ENCODE data around the gene ZNF76. TPM values are rescaled to one million over a fixed set of nuclear protein-coding genes. Genes with fewer than 3 reads are reported as not detected.
A peak's percentile ranks its signal among the peaks of the same experiment; 100 is the strongest.

The ZNF76 gene
- total and polyA plus RNA-seq, 2 of the 13 experiments (the other 11 are each of a cell fraction or from before 2014, with no cell fraction given), result 13.2 to 26.4 TPM

DNA sequence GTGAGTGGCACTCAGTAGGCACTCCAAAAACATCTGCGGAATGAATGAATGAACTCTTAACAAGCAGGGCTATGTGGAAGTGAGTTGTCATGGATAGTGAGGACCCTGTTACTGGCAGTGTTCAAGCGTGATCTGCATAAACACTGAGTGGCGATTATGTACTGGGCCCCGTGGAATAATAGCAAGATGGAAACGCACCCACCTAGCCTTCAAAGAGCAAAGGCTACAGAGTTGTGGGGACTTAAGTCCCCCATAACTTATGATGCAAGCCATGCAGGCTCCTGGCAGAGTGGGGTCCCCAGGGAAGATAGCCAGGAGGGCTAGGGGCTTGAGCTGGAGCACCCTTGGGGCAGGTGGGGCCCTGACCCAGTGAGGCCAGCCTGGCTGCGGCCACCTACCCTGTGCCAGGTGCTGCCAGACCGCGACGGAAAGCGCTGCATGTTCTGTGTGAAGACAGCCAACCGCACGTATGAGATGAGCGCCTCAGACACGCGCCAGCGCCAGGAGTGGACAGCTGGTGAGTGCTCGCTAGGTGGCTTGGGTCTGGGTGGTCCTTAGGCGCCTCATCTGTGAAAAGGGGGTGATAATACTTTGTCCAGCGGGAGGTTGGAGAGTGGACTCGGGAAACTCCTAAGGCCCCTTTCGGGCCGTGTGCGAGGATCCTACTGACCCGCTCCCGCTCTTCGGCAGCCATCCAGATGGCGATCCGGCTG, 58.1 kb downstream of the ZNF76 start (continued):
- no peak for TF ChIP-seq ZNF383 (CRISPR knock-in tag; IDR thresholded peaks at IDR 0.05; ENCODE audit: borderline replicate concordance)
- no peak for TF ChIP-seq KLF9 (CRISPR knock-in tag; IDR thresholded peaks at IDR 0.05; ENCODE audit: low read depth)
- TF ChIP-seq ZNF235 (CRISPR knock-in tag; IDR thresholded peaks at IDR 0.05; ENCODE audit: borderline replicate concordance), result peak; percentile 80; the same call in 1 of the 2 replicates
- TF ChIP-seq ZNF3 (CRISPR knock-in tag; IDR thresholded peaks at IDR 0.05), result no peak
- no peak; the same call in 1 of the 2 replicates for TF ChIP-seq KDM5B (CRISPR knock-in tag; IDR thresholded peaks at IDR 0.05; ENCODE audit: borderline replicate concordance)
- no peak for TF ChIP-seq ZMYM2 (CRISPR knock-in tag; IDR thresholded peaks at IDR 0.05)
- no peak for TF ChIP-seq ZNF747 (CRISPR knock-in tag; IDR thresholded peaks at IDR 0.05; ENCODE audit: borderline replicate concordance)
- TF ChIP-seq NR2F6 (IDR thresholded peaks at IDR 0.05), result no peak
- TF ChIP-seq NR2F6 (CRISPR knock-in tag; IDR thresholded peaks at IDR 0.05), result no peak
- TF ChIP-seq, protein P1, sequence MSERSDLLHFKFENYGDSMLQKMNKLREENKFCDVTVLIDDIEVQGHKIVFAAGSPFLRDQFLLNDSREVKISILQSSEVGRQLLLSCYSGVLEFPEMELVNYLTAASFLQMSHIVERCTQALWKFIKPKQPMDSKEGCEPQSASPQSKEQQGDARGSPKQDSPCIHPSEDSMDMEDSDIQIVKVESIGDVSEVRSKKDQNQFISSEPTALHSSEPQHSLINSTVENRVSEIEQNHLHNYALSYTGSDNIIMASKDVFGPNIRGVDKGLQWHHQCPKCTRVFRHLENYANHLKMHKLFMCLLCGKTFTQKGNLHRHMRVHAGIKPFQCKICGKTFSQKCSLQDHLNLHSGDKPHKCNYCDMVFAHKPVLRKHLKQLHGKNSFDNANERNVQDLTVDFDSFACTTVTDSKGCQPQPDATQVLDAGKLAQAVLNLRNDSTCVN (CRISPR knock-in tag; IDR thresholded peaks at IDR 0.05; ENCODE audit: borderline replicate concordance), result no peak
- TF ChIP-seq ZNF788 (CRISPR knock-in tag; IDR thresholded peaks at IDR 0.05; ENCODE audit: borderline replicate concordance), result peak; percentile 0; the same call in 1 of the 2 replicates
- no peak; the same call in 1 of the 2 replicates for TF ChIP-seq ZNF598 (CRISPR knock-in tag; IDR thresholded peaks at IDR 0.05; ENCODE audit: borderline replicate concordance)
- no peak for TF ChIP-seq ZNF674 (CRISPR knock-in tag; IDR thresholded peaks at IDR 0.05; ENCODE audit: low read depth)
- TF ChIP-seq KMT2B (CRISPR knock-in tag; IDR thresholded peaks at IDR 0.05), result peak; percentile 40; the same call in 1 of the 2 replicates
- 0 out of 2 replicates have a peak, but pooled peaks have one; percentile 6 for TF ChIP-seq RCOR2 (CRISPR knock-in tag; IDR thresholded peaks at IDR 0.05)
- TF ChIP-seq ISX (CRISPR knock-in tag; conservative IDR thresholded peaks at IDR 0.05), result no peak
- TF ChIP-seq, protein P2, sequence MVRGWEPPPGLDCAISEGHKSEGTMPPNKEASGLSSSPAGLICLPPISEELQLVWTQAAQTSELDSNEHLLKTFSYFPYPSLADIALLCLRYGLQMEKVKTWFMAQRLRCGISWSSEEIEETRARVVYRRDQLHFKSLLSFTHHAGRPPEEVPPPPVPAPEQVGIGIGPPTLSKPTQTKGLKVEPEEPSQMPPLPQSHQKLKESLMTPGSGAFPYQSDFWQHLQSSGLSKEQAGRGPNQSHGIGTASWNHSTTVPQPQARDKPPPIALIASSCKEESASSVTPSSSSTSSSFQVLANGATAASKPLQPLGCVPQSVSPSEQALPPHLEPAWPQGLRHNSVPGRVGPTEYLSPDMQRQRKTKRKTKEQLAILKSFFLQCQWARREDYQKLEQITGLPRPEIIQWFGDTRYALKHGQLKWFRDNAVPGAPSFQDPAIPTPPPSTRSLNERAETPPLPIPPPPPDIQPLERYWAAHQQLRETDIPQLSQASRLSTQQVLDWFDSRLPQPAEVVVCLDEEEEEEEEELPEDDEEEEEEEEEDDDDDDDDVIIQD (CRISPR knock-in tag; IDR thresholded peaks at IDR 0.05; ENCODE audit: low read depth), result no peak
- no peak for TF ChIP-seq ZFP82 (CRISPR knock-in tag; IDR thresholded peaks at IDR 0.05; ENCODE audit: borderline replicate concordance)
- TF ChIP-seq, protein P3, sequence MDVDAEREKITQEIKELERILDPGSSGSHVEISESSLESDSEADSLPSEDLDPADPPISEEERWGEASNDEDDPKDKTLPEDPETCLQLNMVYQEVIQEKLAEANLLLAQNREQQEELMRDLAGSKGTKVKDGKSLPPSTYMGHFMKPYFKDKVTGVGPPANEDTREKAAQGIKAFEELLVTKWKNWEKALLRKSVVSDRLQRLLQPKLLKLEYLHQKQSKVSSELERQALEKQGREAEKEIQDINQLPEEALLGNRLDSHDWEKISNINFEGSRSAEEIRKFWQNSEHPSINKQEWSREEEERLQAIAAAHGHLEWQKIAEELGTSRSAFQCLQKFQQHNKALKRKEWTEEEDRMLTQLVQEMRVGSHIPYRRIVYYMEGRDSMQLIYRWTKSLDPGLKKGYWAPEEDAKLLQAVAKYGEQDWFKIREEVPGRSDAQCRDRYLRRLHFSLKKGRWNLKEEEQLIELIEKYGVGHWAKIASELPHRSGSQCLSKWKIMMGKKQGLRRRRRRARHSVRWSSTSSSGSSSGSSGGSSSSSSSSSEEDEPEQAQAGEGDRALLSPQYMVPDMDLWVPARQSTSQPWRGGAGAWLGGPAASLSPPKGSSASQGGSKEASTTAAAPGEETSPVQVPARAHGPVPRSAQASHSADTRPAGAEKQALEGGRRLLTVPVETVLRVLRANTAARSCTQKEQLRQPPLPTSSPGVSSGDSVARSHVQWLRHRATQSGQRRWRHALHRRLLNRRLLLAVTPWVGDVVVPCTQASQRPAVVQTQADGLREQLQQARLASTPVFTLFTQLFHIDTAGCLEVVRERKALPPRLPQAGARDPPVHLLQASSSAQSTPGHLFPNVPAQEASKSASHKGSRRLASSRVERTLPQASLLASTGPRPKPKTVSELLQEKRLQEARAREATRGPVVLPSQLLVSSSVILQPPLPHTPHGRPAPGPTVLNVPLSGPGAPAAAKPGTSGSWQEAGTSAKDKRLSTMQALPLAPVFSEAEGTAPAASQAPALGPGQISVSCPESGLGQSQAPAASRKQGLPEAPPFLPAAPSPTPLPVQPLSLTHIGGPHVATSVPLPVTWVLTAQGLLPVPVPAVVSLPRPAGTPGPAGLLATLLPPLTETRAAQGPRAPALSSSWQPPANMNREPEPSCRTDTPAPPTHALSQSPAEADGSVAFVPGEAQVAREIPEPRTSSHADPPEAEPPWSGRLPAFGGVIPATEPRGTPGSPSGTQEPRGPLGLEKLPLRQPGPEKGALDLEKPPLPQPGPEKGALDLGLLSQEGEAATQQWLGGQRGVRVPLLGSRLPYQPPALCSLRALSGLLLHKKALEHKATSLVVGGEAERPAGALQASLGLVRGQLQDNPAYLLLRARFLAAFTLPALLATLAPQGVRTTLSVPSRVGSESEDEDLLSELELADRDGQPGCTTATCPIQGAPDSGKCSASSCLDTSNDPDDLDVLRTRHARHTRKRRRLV (CRISPR knock-in tag; IDR thresholded peaks at IDR 0.05), result no peak
- TF ChIP-seq REXO4 (CRISPR knock-in tag; IDR thresholded peaks at IDR 0.05; ENCODE audit: borderline replicate concordance), result peak; percentile 89; the same call in 1 of the 2 replicates
- no peak for TF ChIP-seq SAP130 (CRISPR knock-in tag; IDR thresholded peaks at IDR 0.05; ENCODE audit: low read depth)
